Keratinocyte (primary cell): ENCODE data around the gene PLXNA2. TPM values are rescaled to one million over a fixed set of nuclear protein-coding genes. Genes with fewer than 3 reads are reported as not detected.

Experiments used
- DNase-seq: peaks from one replicate; pipeline ENCODE4 v3.0.0-alpha.2; 2011; ENCODE audit warnings: low read depth, missing footprints, low spot score
- FAIRE-seq: peaks from 2 replicates; lab custom pipeline; 2011; peaks lifted over from hg19 to GRCh38; lab: Jason Lieb, UNC
- H2AFZ ChIP-seq: 2 replicates; pipeline ENCODE4 v1.6.0; 2012; ENCODE audit warnings: low read length, control low read depth, inconsistent platforms; ENCODE audit not compliant: control insufficient read depth
- H3K27ac ChIP-seq: 2 replicates; pipeline ENCODE4 v1.5.1; 2011; ENCODE audit warnings: low read length; ENCODE audit not compliant: control insufficient read depth, insufficient read depth
- H3K27me3 ChIP-seq: 3 replicates; pipeline ENCODE4 v1.6.0; 2011; ENCODE audit warnings: low read length; ENCODE audit not compliant: control insufficient read depth, insufficient read depth; ENCODE audit errors: extremely low read depth
- H3K36me3 ChIP-seq, 2 experiments: 2 replicates in 1 of 2; 3 replicates in 1 of 2; pipeline ENCODE4 v1.5.1; 2011; ENCODE audit warnings: low read length in 2 of 2, mild to moderate bottlenecking in 1 of 2; ENCODE audit not compliant: control insufficient read depth in 2 of 2, insufficient read depth in 2 of 2; ENCODE audit errors: extremely low read depth in 1 of 2
- H3K4me1 ChIP-seq: 3 replicates; pipeline ENCODE4 v1.5.1; 2011; ENCODE audit warnings: low read length; ENCODE audit not compliant: control insufficient read depth, insufficient read depth; ENCODE audit errors: extremely low read depth
- H3K4me2 ChIP-seq: 3 replicates; pipeline ENCODE4 v1.6.0; 2011; ENCODE audit warnings: low read depth, low read length; ENCODE audit not compliant: control insufficient read depth, insufficient read depth; ENCODE audit errors: extremely low read depth
- H3K4me3 ChIP-seq, 3 experiments: fragments of 200-600 bp in 1 of 3; sonication (generic) in 1 of 3; 2 replicates in 2 of 3; 3 replicates in 1 of 3; pipeline ENCODE4 v1.5.1; 2011 to 2016; ENCODE audit warnings: low read length in 3 of 3, mild to moderate bottlenecking in 3 of 3, control low read depth in 2 of 3, inconsistent platforms in 1 of 3, low read depth in 1 of 3, mixed read lengths in 1 of 3, mixed run types in 1 of 3, moderate library complexity in 1 of 3; ENCODE audit not compliant: control insufficient read depth in 2 of 3, insufficient read depth in 2 of 3; ENCODE audit errors: extremely low read depth in 1 of 3
- H3K79me2 ChIP-seq: 2 replicates; pipeline ENCODE4 v1.6.0; 2012; ENCODE audit warnings: low read length; ENCODE audit not compliant: control insufficient read depth, insufficient read depth
- H3K9ac ChIP-seq: 3 replicates; pipeline ENCODE4 v1.6.0; 2011; ENCODE audit warnings: low read length; ENCODE audit not compliant: control insufficient read depth, insufficient read depth; ENCODE audit errors: extremely low read depth
- H3K9me1 ChIP-seq: 3 replicates; pipeline ENCODE4 v1.6.0; 2011; ENCODE audit warnings: low read length; ENCODE audit not compliant: control insufficient read depth, insufficient read depth; ENCODE audit errors: extremely low read depth
- H3K9me3 ChIP-seq: 2 replicates; pipeline ENCODE4 v1.5.1; 2012; ENCODE audit warnings: low read depth, low read length; ENCODE audit not compliant: control insufficient read depth
- H4K20me1 ChIP-seq: 3 replicates; pipeline ENCODE4 v1.6.0; 2011; ENCODE audit warnings: low read length; ENCODE audit not compliant: control insufficient read depth, insufficient read depth; ENCODE audit errors: extremely low read depth
- CTCF ChIP-seq, 3 experiments: IDR thresholded peaks in 1 of 3; conservative IDR thresholded peaks in 1 of 3; optimal IDR thresholded peaks in 1 of 3; 2 replicates in 2 of 3; 3 replicates in 1 of 3; pipeline versions ENCODE3 to v1.5.1; 2011; ENCODE audit warnings: low read length in 3 of 3, mild to moderate bottlenecking in 3 of 3, moderate library complexity in 2 of 3, control low read depth in 1 of 3, inconsistent platforms in 1 of 3; ENCODE audit not compliant: insufficient read depth in 2 of 3; ENCODE audit errors: extremely low read depth in 1 of 3
- EZH2 ChIP-seq: IDR thresholded peaks from one replicate; pipeline ENCODE4 v1.6.1; 2012; ENCODE audit warnings: inconsistent platforms, mild to moderate bottlenecking, low read length, moderate library complexity
- dilution Hi-C: fragments of 300-500 bp; cut with MboI; formaldehyde crosslinking; loops from one replicate; pipeline ENCODE4 v1.7.0; 2020; ENCODE audit warnings: low sequenced_read_pairs; ENCODE audit not compliant: extremely low pct_ligation_motif_present
- polyA plus RNA-seq, 5 experiments: library from polyadenylated mRNA; depleted of rRNA in 3 of 5; stranded (reverse) in 3 of 5; stranded (forward) in 1 of 5; unstranded in 1 of 5; fragments of >200 nt; gene quantifications; 1 replicate in 1 of 5; 2 replicates in 3 of 5; 3 replicates in 1 of 5; pipeline versions ENCODE4 v1.2.1 to v1.2.3, GENCODE V29; 2011 to 2012; ENCODE audit warnings: missing spikeins in 2 of 5, low read depth in 1 of 5, low replicate concordance in 1 of 5

The PLXNA2 gene
- polyA plus RNA-seq, 1 donor (not counting 4 experiments of a cell fraction or from before 2014, with no cell fraction given): 6.7 TPM

- no peak overlapping the region for H2AFZ ChIP-seq
- dilution Hi-C loops: no loop called here
Observed at GRCh38 chr1:208089761-208090370, 154.3 kb downstream of the PLXNA2 start.

GRCh38 chr1:208089149-208089548 lies 155.0 kb downstream of the PLXNA2 start:
- Histone ChIP-seq H3K9ac (no peak overlapping the region), H3K9me3 (no peaks in the 10 kb centered on the region), H3K4me2 (no peak overlapping the region), H4K20me1 (no peaks in the 10 kb centered on the region), H2AFZ (no peak overlapping the region), H3K4me3 (no peak overlapping the region), H3K79me2 (no peaks in the 10 kb centered on the region), H3K9me1 (peaks cover 2% of the 10 kb centered on the region), H3K27me3 (no peaks in the 10 kb centered on the region), H3K36me3 (peaks cover 21 to 33% of the 10 kb centered on the region in 2 experiments), H3K4me1 (peaks cover 16% of the 10 kb centered on the region), H3K27ac (no peak overlapping the region)
- no peak for FAIRE-seq
- no peak for DNase-seq
- dilution Hi-C loops: no loop called here
- TF ChIP-seq EZH2 (no peak), CTCF (optimal IDR thresholded peaks at IDR 0.05 in 1 of 3, IDR thresholded peaks at IDR 0.05 in 1 of 3, conservative IDR thresholded peaks at IDR 0.05 in 1 of 3; ENCODE audit: extremely low read depth in 1 of 3, insufficient read depth in 2 of 3, low read length in 3 of 3) (no peak)

More at GRCh38 chr1:208089761-208090370, 154.3 kb downstream of the PLXNA2 start:
- peaks cover 2% of the 10 kb centered on the region for H3K9me1 ChIP-seq
- no peaks in the 10 kb centered on the region for H3K9me3 ChIP-seq
- no peaks in the 10 kb centered on the region for H4K20me1 ChIP-seq
- H3K4me1 ChIP-seq: peaks cover 16% of the 10 kb centered on the region
- no peak overlapping the region for H3K4me3 ChIP-seq
- H3K79me2 ChIP-seq: no peaks in the 10 kb centered on the region
- no peak overlapping the region for H3K4me2 ChIP-seq
- no peak overlapping the region for H3K27ac ChIP-seq
- H3K9ac ChIP-seq: no peak overlapping the region
- peaks cover 18 to 29% of the 10 kb centered on the region in 2 experiments for H3K36me3 ChIP-seq
- FAIRE-seq (no peak), DNase-seq (no peak)
- TF ChIP-seq EZH2 (no peak), CTCF (optimal IDR thresholded peaks at IDR 0.05 in 1 of 3, IDR thresholded peaks at IDR 0.05 in 1 of 3, conservative IDR thresholded peaks at IDR 0.05 in 1 of 3; ENCODE audit: extremely low read depth in 1 of 3, insufficient read depth in 2 of 3, low read length in 3 of 3) (no peak)
- H3K27me3 ChIP-seq: no peaks in the 10 kb centered on the region
